Spinal cord (tissue), 10 donors: ENCODE results near the gene CSTF2. TPM values are rescaled to one million over a fixed set of nuclear protein-coding genes. Genes with fewer than 3 reads are reported as not detected.

Experiments used
- DNase-seq, 6 donors: peaks; one replicate each; pipeline versions ENCODE4 v3.0.0 to v3.0.0-alpha.2; 2013 to 2015; ENCODE audit warnings: low spot score in 6 of 6, low read depth in 4 of 6
- H3K27ac ChIP-seq: one replicate; pipeline ENCODE4 v1.5.1; 2013; ENCODE audit warnings: low read depth, low read length, control low read depth
- H3K27me3 ChIP-seq: one replicate; pipeline ENCODE4 v1.6.1; 2013; ENCODE audit warnings: low read length; ENCODE audit not compliant: control insufficient read depth, insufficient read depth
- H3K36me3 ChIP-seq: one replicate; pipeline ENCODE4 v1.6.1; 2013; ENCODE audit warnings: low read length; ENCODE audit not compliant: control insufficient read depth, insufficient read depth
- H3K4me1 ChIP-seq: one replicate; pipeline ENCODE4 v1.6.1; 2013; ENCODE audit warnings: low read length; ENCODE audit not compliant: control insufficient read depth, insufficient read depth
- H3K4me3 ChIP-seq: one replicate; pipeline ENCODE4 v1.5.1; 2013; ENCODE audit warnings: low read depth, low read length, control low read depth
- H3K9me3 ChIP-seq: one replicate; pipeline ENCODE4 v1.6.1; 2013; ENCODE audit warnings: low read length; ENCODE audit not compliant: control insufficient read depth, insufficient read depth
- WGBS: methylation state at CpG from one replicate; pipeline ENCODE4 v1.1.5; 2013; ENCODE audit warnings: missing lambda C conversion rate; ENCODE audit not compliant: insufficient coverage; 5-methylcytosine and 5-hydroxymethylcytosine counted together
- polyA plus RNA-seq, 2 donors: library from polyadenylated mRNA; unstranded; fragments of 120-200 nt; gene quantifications; one replicate each; pipeline ENCODE4 v1.2.1, GENCODE V29; 2013; ENCODE audit not compliant: insufficient read length in 2 of 2
- small RNA-seq: library from RNA; depleted of rRNA; stranded (forward); fragments of <200 nt; gene quantifications from one replicate; pipeline ENCODE3, GENCODE V24; 2014; ENCODE audit warnings: low replicate concordance
- total RNA-seq, 2 donors: library from RNA; depleted of rRNA in 1 of 2; stranded (reverse); fragments of 120-200 nt in 1 of 2; fragments of >200 nt in 1 of 2; gene quantifications; one replicate each; pipeline versions ENCODE4 v1.2.3 to v1.2.4, GENCODE V29; 2013 to 2014
- donor health status: healthy.

The CSTF2 gene
- total and polyA plus RNA-seq, 4 donors, result 13.1 to 23.1 (median 18.1) TPM

- Histone ChIP-seq H3K36me3 (no peaks in the 10 kb centered on the region), H3K27ac (no peak overlapping the region), H3K4me1 (no peaks in the 10 kb centered on the region), H3K4me3 (no peak overlapping the region), H3K27me3 (no peaks in the 10 kb centered on the region), H3K9me3 (no peaks in the 10 kb centered on the region)
- WGBS, result 100% methylated on average over 1 of the region's 2 CpGs
- no peak for DNase-seq
Measured at GRCh38 chrX:100868273-100868672, 48.1 kb downstream of the CSTF2 start.

- Histone ChIP-seq H3K4me3 (no peak overlapping the region), H3K9me3 (no peaks in the 10 kb centered on the region), H3K4me1 (no peaks in the 10 kb centered on the region), H3K27ac (no peak overlapping the region), H3K36me3 (no peaks in the 10 kb centered on the region), H3K27me3 (no peaks in the 10 kb centered on the region)
- DNase-seq, result no peak
- 75% methylated on average over 2 of the region's 5 CpGs for WGBS
Measured at GRCh38 chrX:100870527-100870926, 50.3 kb downstream of the CSTF2 start.

- no peak overlapping the region for H3K27ac ChIP-seq
- no peaks in the 10 kb centered on the region for H3K27me3 ChIP-seq
- 60% methylated on average over 1 of the region's 9 CpGs for WGBS
- no peaks in the 10 kb centered on the region for H3K36me3 ChIP-seq
- no peak overlapping the region for H3K4me3 ChIP-seq
- no peak for DNase-seq
- H3K4me1 ChIP-seq, result no peaks in the 10 kb centered on the region
- no peaks in the 10 kb centered on the region for H3K9me3 ChIP-seq
Measured at GRCh38 chrX:100871594-100872560, 51.7 kb downstream of the CSTF2 start.

GRCh38 chrX:100874325-100874724, 54.1 kb downstream of the CSTF2 start, which contains the start of gene NOX1:
Gene NOX1 (minus strand): TSS chrX:100874359. CDS start chrX:100874139, 220 bp downstream.
- 62% methylated on average over 2 of the region's 2 CpGs for WGBS
- no peak within 1 kb of the TSS for H3K4me3 ChIP-seq
- no peaks in the 10 kb centered on the region for H3K27me3 ChIP-seq

GRCh38 chrX:100880368-100880767, 60.2 kb downstream of the CSTF2 start:
- DNase-seq, result no peak

More at GRCh38 chrX:100874325-100874724, 54.1 kb downstream of the CSTF2 start, which contains the start of gene NOX1:
- no peaks in the 10 kb centered on the region for H3K9me3 ChIP-seq
- H3K27ac ChIP-seq, result no peak within 1 kb of the TSS
- no peak for DNase-seq
- H3K36me3 ChIP-seq, result no peaks in the 10 kb centered on the region
- no peaks in the 10 kb centered on the region for H3K4me1 ChIP-seq

GRCh38 chrX:100883654-100884053, 63.5 kb downstream of the CSTF2 start:
- no peaks in the 10 kb centered on the region for H3K27me3 ChIP-seq
- no peak overlapping the region for H3K27ac ChIP-seq
- H3K4me3 ChIP-seq, result no peak overlapping the region
- no peaks in the 10 kb centered on the region for H3K9me3 ChIP-seq
- DNase-seq, result no peak
- no CpG with 5 or more reads among the region's 4 CpGs for WGBS
- no peaks in the 10 kb centered on the region for H3K36me3 ChIP-seq
- H3K4me1 ChIP-seq, result no peaks in the 10 kb centered on the region

More at GRCh38 chrX:100880368-100880767, 60.2 kb downstream of the CSTF2 start:
- H3K36me3 ChIP-seq, result no peaks in the 10 kb centered on the region
- no peaks in the 10 kb centered on the region for H3K27me3 ChIP-seq
- H3K4me1 ChIP-seq, result no peaks in the 10 kb centered on the region
- H3K27ac ChIP-seq, result no peak overlapping the region
- H3K9me3 ChIP-seq, result no peaks in the 10 kb centered on the region
- 80% methylated on average over 1 of the region's 2 CpGs for WGBS
- no peak overlapping the region for H3K4me3 ChIP-seq

Small RNA genes lying within 50 kb of the gene (small RNA-seq; reads per million reads assigned to genes)
- not detected for gene RF00411

Other genes starting within 250 kb of the CSTF2 start
- gene TNMD, start 235.5 kb upstream of the CSTF2 start, total RNA-seq, result 1 to 10 TPM; 1.7 to 2.1 TPM
- gene TNMD, start 235.5 kb upstream of the CSTF2 start, polyA plus RNA-seq, result 1 to 10 TPM; 2.9 to 3.5 TPM
- gene TSPAN6, start 183.6 kb upstream of the CSTF2 start, total RNA-seq, result 10 to 100 TPM; 53.7 to 73.7 TPM
- gene TSPAN6, start 183.6 kb upstream of the CSTF2 start, polyA plus RNA-seq, result 10 to 100 TPM; 65.8 to 69.9 TPM
- 10 to 100 TPM in 1 of 2 donors, 1 to 10 TPM in 1; 5.4 to 10.4 TPM for gene SRPX2, start 176.2 kb upstream of the CSTF2 start, total RNA-seq
- gene SRPX2, start 176.2 kb upstream of the CSTF2 start, polyA plus RNA-seq, result 1 to 10 TPM; 1.7 to 4.0 TPM
- gene SYTL4, start 88.3 kb upstream of the CSTF2 start, total RNA-seq, result 10 to 100 TPM in 1 of 2 donors, 1 to 10 TPM in 1; 9.0 to 33.7 TPM
- gene SYTL4, start 88.3 kb upstream of the CSTF2 start, polyA plus RNA-seq, result 1 to 10 TPM; 6.7 to 9.1 TPM
- not detected for gene NOX1, start 54.0 kb downstream of the CSTF2 start, total RNA-seq
- gene NOX1, start 54.0 kb downstream of the CSTF2 start, polyA plus RNA-seq, result under 1 TPM; 0.84 to 0.87 TPM
- gene XKRX, start 108.5 kb downstream of the CSTF2 start, total RNA-seq, result under 1 TPM; 0.10 to 0.28 TPM
- gene XKRX, start 108.5 kb downstream of the CSTF2 start, polyA plus RNA-seq, result under 1 TPM in 1 of 2 donors, not detected in 1; 0.15 TPM
- gene ARL13A, start 149.3 kb downstream of the CSTF2 start, total RNA-seq, result not detected
- under 1 TPM; 0.24 to 0.39 TPM for gene ARL13A, start 149.3 kb downstream of the CSTF2 start, polyA plus RNA-seq
- 10 to 100 TPM; 13.3 to 15.0 TPM for gene TRMT2B, start 231.7 kb downstream of the CSTF2 start, total RNA-seq
- 10 to 100 TPM in 1 of 2 donors, 1 to 10 TPM in 1; 9.4 to 11.6 TPM for gene TRMT2B, start 231.7 kb downstream of the CSTF2 start, polyA plus RNA-seq